GM15510 (cell line): ENCODE measurements around the gene TNS4.

ENCODE experiments used
- POLR2A ChIP-seq: IDR thresholded peaks from 3 replicates; pipeline ENCODE4 v1.6.1; 2011; ENCODE audit warnings: borderline replicate concordance; ENCODE audit not compliant: insufficient read length; ENCODE audit errors: extremely low read depth

The TNS4 gene

DNA sequence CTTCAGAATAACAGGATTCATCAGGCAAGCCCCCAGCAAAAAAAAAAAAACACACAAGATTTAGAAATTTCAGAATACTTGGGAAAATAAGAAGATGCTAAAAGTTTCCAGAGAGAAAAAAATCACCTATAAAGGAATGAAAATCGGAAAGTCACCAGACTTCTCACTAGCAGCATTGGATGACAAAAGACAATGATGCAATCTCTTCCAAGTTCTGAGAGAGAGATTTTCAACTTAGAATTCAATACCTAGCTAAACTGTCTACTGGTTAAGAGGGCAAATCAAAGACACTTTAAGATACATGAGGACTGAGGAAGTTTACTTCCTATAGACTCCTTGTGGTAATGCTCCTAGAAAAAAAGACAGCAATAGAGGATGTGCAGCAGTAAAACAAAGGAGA, 23.9 kb upstream of the TNS4 start:
- TF ChIP-seq POLR2A, result no peak

DNA sequence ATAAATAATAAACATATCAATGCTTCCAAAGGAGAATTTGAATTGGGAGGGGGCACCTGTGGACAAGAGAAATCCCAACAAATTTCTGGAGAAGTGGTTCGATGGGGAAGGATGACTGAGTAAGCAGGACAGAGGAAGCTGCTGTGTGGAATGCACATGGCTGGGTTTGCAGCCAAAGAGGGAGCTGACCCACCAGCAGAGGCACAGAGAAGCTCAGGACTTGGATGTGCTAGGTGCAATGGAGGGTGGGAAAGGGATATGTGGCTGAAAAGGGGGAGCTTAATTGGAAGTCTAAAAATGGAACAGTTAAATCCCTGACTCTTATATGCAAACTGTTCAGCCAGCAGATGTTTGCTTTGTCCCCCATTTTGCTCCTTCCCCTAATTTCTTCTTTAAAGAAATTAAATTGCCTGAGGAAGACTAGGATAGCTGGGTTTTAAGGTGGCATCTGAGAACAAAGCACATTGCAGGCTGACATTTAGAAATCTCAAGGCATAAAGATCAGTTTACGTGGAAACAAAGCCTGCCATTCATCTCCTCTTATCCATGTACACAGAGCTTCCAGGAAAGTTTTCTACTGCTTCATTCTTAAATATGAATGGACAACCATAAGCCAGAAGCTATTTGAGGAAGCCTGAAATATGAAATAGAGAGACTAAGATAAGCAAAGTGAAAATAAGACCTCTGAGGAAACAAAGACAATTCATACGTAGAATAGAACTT, 23.0 kb upstream of the TNS4 start:
- TF ChIP-seq POLR2A, result no peak

DNA sequence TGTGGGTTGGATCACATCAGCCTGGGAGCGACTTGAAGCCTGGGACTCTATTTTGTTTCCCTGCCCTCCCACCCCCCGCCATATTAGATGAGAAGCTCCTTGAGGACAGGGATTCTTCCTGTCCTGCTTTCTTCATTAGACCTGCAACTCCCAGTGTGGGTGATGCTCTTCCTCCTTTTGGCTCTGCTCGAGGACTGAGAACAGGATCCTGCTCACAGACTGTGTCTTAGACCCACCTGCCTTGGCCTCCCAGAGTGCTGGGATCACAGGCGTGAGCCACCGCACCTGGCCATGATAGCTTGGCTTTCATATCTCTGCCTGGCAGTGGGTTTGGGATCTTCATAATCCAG, 21.5 kb upstream of the TNS4 start:
- no peak for TF ChIP-seq POLR2A

DNA sequence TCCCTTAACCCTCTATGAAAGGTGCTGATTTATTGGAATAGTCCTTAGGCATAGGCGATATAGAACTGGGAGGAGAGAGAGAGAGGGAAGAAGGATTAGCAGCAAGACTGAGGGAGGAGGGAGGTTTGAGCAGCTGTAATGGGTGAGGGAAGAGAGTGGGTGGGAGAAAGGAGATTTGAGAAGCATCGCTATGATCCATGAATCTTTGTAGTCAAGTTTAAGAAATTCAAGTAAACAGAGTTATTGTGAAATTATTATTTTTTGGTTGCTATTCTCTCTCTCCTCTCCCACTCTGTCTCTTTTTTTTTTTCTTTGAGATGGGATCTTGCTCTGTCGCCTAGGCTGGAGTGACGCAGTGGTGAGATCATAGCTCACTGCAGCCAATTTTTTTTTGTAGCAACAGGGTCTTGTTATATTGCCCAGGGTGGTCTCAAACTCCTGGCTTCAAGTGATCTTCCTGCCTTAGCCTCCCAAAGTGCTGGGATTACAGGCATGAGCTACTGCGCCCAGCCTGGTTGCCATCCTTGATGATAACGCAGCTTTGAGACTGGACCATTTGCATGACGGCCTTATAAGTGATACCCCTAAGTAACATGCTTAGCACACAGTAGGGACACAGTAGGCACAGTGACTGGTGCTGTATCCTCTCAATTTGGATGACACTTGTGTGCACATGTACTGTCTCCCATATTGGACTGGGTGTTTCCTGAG, 21.0 kb upstream of the TNS4 start:
- no peak for TF ChIP-seq POLR2A

GRCh38 chr17:40520991-40521453, 19.6 kb upstream of the TNS4 start:
- TF ChIP-seq POLR2A, result no peak

- TF ChIP-seq POLR2A, result no peak
These were observed 17.8 kb upstream of the TNS4 start for GRCh38 chr17:40519089-40519775.

DNA sequence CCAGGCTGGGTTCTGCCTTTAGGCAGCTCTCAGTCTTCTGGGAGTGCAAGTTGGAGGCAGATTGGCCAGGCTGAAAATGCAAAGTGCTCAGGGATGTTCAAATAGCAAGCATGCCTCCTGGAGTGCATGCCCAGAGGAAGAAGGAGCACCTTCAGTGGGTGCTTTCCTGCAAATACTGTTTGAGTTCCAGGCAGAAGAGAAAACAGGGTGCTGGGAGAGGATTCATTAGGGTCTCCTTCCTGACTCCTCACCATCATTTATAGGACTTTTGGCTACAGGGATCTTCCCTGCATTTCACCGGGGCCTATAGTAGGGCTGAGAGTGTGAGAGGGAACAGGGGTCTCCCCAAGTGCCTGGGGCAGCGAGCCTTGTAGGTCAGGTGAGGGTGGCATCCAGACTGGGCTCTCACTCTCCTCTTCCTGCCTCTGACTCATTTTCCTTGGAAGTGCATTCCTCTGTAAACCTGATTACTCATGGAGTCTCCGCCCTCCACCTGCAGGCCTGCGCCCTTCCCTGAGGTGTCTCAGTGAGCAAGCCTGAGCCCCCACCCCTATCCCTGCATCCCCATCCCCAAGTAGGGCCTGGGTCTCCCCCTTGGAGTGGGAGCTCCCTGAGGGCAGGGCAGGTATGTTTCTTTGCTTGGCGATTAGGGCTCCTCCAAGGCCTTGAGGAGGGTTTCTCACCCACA, 17.1 kb upstream of the TNS4 start:
- TF ChIP-seq POLR2A, result no peak

- TF ChIP-seq POLR2A, result no peak
These were observed 16.6 kb upstream of the TNS4 start for GRCh38 chr17:40517981-40518380.

DNA sequence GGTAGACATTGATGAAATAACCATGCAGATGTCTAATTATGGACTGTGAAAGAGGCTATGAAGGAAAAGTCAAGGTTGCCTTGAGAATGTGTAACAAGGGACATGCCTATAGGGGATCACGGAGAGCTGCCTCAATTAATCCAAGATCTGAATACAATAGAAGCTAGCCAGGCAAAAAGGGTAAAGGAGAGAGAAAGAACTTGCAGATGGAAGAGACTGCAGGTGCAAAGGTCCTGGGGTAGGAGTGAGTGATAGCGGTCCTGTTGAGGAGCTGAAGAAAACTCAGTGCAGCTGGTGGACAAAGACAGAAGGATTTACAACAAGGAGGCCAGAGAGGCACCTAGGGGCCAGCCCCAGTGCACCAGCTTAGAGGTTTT, 15.9 kb upstream of the TNS4 start:
- TF ChIP-seq POLR2A, result no peak

GRCh38 chr17:40516581-40517285, 15.3 kb upstream of the TNS4 start:
- TF ChIP-seq POLR2A, result no peak

DNA sequence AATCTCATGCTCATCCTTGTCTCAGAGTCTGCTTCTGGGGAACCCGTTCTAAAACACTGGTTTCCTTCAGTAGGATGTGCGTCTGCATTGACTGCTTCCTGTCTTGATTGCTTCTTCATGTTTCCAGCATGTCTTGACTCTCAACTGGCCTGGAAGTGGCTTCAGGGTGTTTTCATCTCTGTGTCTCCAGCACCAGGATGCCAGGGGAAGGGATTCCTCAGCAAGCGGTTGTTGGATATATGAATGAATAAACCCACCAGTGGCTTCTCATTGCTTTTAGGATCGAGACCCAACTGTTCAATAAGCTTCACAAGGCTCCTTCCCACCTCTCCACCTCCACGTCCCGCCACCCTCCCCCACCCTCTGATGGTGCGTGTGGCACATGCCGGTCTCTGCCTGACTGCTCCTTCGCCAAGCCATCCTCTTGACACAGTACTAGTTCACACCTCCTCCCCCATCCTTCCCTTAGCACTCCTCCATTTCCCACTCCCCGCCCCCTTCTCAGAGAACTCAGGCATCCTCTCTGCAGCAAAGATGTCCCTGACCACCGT, 14.1 kb upstream of the TNS4 start:
- TF ChIP-seq POLR2A, result no peak

GRCh38 chr17:40515011-40515410, 13.6 kb upstream of the TNS4 start:
- no peak for TF ChIP-seq POLR2A

DNA sequence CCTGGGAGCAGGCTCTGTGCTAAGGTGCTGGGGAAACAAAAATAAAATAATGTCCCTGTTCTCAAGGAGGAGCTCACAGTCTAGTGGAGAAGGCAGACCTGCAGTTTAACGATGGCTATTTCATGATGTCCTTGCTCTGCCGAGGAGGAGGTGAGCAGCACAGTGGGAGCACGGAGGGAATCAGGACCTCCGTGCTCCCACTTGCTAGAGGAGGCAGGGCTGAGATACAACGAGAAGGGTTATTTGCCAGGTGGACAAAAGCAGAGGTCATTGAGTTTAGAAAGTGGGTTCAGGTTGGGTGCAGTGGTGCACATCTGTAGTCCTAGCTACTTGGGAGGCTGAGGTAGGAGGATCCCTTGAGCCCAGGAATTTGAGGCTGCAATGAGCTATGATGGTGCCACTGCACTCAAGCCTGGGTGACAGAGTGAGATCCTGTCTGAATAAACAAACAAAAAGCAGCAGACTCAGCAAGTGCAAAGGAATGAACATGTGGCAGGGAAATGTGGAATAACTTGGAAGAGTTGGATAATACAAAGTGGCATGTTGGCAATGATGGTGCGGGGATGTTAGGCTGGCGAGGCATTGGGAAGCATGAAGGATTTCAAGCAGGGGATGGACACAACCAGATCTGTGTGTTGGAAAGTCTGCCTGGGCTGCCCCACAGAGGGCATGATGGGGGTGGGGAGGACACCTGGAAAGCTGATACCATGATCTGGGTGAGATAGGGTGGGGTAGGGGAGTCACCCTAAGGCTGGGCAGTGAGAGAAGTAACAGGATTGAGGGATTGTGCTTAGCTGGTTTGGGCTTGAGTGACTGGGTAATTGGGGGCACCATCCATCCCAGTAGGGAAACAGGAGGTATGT, 12.8 kb upstream of the TNS4 start:
- TF ChIP-seq POLR2A, result no peak
